ENCODE results near the gene DCDC2C.

GRCh38 chr2:3680548-3681345 is 22.6 kb upstream of the DCDC2C start:
- TF ChIP-seq CTCF (IDR thresholded peaks at IDR 0.05; ENCODE audit: borderline replicate concordance, extremely low read depth, low read length, poor library complexity, severe bottlenecking) (no peak), EZH2 (IDR thresholded peaks at IDR 0.05; ENCODE audit: borderline replicate concordance, low read depth, low read length, severe bottlenecking) (no peak)
